Posterior cingulate gyrus (tissue), 11 donors: Measurements from ENCODE around the gene GJA1.
A peak's percentile ranks its signal among the peaks of the same experiment; 100 is the strongest.
"Not testable (repeated sequence)": the region's sequence is repeated elsewhere in the genome, so short reads cannot be mapped to it uniquely, and the experiment has no call there.

ENCODE experiments used
- DNase-seq, 10 donors: peaks; one replicate each; pipeline versions ENCODE4 v3.0.0 to v3.0.0-alpha.2; 2020 to 2021; ENCODE audit warnings: mixed read lengths in 3 of 10
- intact Hi-C: fragments of 100-400 bp; cut with DNase I; formaldehyde crosslinking; loops from one replicate; pipeline ENCODE4 v1.15.1; 2023

GJA1 gene

DNA sequence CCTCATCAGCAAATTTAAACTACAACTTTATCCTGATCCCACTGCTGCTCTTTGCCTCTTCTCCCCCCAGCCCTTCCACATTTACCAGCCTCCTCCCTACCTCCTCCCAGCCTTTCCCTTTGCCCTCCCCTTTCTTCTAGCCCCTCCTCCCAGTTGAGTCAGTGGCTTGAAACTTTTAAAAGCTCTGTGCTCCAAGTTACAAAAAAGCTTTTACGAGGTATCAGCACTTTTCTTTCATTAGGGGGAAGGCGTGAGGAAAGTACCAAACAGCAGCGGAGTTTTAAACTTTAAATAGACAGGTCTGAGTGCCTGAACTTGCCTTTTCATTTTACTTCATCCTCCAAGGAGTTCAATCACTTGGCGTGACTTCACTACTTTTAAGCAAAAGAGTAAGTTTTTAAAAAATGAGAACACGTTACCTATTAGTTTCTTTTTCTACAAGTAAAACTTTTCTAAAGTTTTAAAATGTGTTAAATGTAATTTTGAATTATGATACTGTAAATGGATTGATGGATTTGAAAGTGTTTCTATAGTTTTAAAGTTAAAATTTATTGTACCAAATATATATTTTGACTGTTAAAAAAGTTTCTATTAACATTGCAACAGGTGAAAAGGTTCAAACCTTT lies at the start of gene GJA1:
Gene GJA1 (plus strand): TSS at position 203 of the 626 bp plus-strand sequence. CDS start 11,202 bp downstream, outside the sequence.
- no peak for DNase-seq
- intact Hi-C loops = loop anchor here (10.0 kb wide), 1 partner anchor 939 kb away; no protein-coding TSS in a partner anchor

DNA sequence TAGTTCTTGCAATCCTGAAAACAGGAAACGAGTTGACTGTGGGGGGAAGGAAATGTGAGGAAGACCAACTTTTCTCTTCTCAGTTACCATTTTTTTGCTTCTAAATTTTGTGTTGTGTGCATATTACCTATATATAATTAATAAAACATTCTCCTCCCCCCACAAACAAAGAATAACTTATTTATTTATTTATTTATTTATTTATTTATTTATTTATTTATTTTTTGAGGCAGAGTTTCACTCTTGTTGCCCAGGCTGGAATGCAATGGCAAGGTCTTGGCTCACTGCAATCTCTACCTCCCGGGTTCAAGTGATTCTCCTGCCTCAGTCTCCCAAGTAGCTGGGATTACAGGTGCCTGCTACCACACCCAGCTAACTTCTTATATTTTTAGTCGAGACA lies 48.9 kb upstream of the GJA1 start:
- DNase-seq, intact Hi-C loops: not testable (repeated sequence)

DNA sequence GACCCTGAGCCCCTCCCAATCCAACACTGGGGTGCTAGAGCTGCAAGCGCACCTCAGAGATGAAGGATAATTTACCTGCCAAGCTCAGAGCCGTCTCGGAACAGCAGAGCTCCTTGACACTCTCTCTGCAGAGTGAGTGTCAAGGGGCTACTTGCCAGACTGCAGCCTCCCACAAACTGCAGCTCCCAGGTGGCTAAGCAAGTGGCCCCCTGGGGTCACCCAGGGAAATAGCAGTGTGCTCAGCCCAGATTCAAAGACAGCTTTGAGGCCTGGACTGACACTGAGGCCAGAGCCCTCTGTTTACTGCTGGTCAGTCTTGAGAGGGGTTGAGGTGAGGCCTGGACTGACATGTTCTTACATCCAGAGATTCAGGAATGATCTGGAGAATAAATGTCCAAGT lies 46.0 kb upstream of the GJA1 start:
- intact Hi-C loops = no loop called here
- DNase-seq = no peak

DNA sequence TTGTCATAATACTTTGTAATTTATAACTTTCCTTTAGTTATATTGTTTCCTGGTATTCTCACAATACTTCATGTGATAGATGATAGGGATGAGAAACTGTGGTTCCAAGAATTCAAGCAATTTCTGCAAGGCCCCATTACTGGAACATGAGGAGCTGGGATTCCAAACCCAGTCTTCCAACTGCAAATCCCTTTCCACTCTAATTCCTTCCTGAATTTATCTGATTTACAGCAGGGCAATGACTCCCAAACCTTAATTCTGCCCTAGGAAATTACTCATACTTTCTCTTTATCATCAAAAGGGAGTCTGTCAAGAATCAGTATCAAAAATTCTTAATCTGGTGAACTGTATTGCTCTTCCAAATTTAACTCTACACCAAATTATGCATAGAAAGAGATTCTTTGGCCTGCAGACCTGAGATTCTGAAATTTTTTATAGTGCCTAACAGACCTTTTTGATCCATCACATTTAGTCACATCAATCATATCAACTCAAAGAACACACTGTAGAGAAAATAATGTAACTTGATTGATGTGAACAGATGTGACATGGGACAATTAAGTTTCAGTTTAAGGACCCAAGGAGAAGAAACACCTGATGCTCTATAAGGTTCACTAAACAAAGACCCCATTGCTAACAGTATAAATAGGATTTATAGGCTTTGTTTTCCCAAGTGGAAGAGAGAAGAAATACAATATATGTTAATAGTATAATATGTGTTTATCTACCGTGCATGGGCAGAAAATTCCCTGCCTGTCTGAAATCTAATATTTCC lies 41.5 kb upstream of the GJA1 start:
- intact Hi-C loops = no loop called here

DNA sequence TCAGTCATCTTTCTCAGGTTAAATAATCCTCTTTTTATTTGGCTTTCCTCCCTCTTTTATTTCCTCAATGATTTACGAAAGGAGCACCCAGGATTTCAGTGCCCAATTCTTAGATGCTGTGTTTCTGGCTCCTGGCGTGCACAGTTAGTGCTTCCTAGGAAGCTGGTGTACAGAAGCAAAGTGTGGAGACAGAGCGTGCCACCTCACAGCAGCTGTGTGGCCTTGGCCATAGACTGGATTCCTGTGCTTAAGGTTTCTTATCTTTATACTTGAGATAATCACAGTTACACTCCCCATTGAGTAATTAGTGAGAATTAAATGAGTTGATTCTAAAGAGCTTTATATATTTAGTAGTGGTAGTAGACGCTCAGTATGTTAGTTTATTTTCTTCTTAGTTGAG lies 39.7 kb upstream of the GJA1 start:
- intact Hi-C loops = no loop called here
- no peak for DNase-seq

More for the DNA sequence above, 41.5 kb upstream of the GJA1 start:
- DNase-seq = no peak

DNA sequence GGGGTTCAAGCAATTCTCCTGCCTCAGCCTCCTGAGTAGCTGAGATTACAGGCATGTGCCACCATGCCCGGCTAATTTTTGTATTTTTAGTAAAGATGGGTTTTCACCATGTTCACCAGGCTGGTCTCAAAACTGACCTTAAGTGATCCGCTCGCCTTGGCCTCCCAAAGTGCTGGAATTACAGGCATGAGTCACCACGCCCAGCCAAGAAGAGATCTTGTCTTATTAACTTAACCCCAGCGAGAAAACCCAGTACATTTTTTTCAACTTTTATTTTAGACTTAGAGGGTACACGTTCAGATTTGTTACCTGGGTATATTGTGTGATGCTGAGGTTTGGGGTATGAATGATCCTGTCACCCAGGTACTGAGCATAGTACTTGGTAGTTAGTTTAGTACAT lies 38.3 kb upstream of the GJA1 start:
- DNase-seq, intact Hi-C loops: not testable (repeated sequence)

DNA sequence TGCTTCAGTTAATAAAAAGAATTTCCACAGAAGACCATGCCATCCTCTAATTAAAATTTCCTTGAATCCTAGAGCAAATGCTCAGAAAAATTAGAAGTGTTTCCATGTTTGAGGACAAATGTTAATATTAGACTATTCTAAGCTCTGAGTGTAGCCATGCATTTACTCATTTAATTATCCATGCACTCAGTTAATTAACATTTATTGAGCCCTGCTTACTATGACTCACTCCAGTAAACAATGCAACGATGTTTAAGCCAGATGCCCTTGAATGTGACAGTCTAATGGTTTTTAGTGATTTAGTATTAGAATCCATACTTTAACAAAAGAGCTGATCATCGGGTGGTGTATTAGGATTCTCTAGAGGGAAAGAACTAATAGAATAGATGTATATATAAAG lies 37.3 kb upstream of the GJA1 start:
- DNase-seq = no peak
- intact Hi-C loops = no loop called here

DNA sequence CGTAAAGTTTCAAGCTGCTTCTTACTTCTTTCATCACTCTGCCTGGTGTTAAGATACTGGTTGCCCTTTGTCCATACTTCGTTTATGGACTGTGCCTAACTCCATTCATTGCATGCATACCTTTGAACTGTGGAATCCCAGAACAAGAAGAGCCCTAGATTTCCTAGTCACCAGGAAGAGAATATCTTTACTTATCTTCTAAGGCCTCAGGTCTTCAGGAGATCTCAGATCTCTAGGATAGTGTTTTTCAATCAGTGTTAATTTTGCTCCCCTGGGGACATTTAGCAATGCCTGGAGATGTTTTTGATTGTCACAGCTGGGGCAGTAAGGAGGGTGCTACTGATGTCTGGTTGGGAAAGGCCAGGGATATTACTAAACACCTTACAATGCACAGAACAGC lies 35.5 kb upstream of the GJA1 start:
- DNase-seq = no peak
- intact Hi-C loops = no loop called here

DNA sequence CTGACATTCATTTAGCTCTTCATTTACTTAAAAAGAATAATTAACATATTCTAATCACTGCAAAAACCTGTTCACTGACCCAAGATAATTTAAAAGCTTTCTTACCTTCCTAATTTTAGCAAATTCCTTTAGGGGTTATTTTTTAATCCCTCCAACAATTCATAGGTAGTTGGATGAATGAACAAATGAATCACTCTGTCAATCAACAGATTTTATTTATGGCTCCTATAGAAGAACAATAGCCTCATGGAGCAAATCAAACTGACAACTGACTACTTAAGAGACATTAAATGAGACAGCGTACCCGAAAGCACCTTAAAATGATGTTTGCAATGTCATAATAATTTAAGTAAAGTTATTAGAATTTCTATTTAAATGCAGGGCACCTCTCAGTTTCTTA lies 31.5 kb upstream of the GJA1 start:
- intact Hi-C loops = no loop called here
- DNase-seq = no peak

DNA sequence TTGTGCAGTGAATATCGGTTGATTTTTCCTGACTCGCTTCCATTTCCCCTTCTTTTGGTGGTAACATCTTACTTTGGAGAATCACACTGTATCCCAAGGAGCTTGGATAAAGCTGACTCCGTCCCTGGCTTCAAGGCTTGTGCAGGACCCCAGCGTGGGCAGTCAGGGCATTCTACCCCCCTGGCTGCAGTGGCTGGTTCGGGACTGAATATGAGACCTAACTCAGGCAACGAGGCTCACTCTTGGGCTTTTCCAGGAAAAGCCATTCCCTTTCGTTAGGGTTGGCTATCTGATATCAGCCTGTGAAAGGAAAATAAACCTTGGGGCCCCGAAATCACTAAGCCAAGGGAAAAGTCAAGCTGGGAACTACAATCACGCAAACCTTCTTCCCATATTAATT lies 30.1 kb upstream of the GJA1 start:
- intact Hi-C loops = no loop called here
- DNase-seq = peak in 1 of 10 donors; percentile 26

DNA sequence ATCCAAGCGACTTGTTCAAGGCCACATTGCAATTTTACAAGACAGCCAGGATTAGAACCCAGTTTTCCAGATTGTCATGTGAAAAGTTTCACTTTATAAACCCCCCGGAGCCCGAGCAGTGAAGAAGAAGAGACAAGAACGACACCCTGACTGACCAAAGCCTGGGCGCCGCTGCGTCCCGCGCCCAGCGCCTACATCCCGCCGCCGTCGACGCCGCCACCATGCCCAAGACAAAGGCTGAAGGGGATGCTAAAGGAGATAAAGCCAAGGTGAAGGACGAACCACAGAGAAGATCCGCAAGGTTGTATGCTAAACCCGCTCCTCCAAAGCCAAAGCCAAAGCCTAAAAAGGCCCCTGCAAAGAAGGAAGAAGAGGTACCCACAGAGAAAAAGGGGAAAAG lies 27.1 kb upstream of the GJA1 start:
- intact Hi-C loops = no loop called here

DNA sequence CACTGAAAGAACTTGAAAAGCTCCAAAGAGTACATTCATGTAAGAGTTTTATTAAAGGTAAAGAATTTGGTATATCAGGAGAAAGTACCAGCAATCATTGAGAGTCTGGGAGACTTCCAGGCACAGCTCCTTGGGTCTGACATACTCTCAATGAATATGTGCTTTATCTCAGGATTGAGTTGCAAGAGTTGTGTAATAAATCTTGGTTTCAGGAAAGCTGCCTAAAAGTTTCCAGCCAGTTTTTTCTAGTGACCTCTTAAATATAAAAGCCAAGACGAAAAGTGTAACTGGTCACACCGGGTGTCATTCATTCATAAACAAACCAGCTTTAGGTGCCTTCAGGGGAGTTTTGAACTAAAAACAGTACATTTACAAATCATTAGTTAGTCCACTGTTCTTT lies 21.6 kb upstream of the GJA1 start:
- DNase-seq = no peak
- intact Hi-C loops = no loop called here

More for the DNA sequence above, 27.1 kb upstream of the GJA1 start:
- DNase-seq = no peak

DNA sequence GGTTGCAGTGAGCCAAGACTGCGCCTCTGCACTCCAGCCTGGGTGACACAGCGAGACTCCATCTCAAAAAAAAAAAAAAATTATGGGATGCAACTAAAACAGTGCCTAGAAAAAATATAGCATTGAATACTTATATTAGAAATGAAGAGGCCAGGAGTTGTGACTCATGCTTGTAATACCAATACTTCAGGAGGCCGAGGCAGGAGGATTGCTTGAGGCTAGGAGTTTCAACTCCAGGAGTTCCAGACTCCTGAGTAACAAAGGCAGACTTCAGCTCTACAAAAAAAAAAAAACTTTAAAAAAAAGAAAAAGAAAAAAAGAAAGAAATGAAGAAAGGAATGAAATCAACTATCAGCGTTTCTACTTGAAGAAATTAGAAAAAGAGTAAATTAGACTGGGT lies 17.1 kb upstream of the GJA1 start:
- DNase-seq = no peak

DNA sequence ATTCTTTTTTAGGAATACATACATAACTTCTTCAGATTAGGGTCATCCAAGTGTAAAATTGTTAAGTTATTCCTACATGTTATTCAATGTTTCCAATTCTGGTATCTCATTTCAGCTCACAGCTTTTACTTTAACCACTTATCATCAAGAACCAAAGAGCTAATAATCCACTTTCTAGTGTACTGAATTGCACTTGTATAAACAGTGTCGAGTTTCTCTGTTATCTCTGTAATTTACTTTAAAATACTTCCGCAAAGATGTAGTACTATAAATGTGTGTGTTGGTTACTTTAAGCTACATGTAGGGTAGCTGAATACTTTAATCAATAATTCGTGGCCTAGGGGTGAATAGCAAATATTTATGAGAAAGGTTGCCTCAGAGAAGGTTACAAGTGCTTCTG lies 8.8 kb upstream of the GJA1 start:
- intact Hi-C loops = no loop called here
- no peak for DNase-seq

More for the DNA sequence above, 17.1 kb upstream of the GJA1 start:
- intact Hi-C loops = no loop called here

DNA sequence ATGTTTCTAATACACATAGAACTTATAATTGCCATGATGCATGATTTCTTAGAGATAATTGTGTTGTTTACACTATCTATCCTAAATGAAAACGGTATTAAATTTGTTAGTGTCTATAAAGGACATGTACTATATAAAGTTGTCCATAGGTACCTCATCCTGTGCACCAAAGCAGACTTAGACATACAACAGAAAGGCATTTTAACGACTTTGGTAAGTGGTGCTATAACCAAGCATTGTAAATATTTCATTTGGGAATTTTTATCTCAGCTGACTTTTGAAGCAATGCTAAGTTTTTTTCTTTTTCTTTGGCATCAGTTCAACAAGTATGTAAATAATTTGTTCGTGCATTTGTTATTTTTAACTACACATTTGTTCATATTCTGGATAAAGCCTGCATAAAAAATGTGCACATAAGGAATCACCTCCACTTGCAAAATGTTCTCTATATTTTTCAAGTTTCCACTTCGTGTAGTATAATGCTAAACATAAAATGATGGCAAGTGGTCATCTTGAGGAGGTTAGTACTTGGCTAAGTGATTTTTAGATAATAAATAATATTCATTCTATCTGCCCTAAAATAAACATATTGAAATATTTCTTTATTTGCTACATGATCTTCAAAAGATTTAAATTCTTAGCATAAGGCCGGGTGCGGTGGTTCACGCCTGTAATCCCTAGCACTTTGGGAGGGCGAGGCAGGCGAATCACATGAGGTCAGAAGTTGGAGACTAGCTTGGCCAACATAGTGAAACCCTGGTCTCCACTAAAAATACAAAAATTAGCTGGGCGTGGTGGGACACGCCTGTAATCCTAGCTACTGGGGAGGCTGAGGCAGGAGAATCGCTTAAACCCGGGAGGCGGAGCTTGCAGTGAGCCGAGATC lies 6.3 kb upstream of the GJA1 start:
- no peak for DNase-seq
- intact Hi-C loops = no loop called here

DNA sequence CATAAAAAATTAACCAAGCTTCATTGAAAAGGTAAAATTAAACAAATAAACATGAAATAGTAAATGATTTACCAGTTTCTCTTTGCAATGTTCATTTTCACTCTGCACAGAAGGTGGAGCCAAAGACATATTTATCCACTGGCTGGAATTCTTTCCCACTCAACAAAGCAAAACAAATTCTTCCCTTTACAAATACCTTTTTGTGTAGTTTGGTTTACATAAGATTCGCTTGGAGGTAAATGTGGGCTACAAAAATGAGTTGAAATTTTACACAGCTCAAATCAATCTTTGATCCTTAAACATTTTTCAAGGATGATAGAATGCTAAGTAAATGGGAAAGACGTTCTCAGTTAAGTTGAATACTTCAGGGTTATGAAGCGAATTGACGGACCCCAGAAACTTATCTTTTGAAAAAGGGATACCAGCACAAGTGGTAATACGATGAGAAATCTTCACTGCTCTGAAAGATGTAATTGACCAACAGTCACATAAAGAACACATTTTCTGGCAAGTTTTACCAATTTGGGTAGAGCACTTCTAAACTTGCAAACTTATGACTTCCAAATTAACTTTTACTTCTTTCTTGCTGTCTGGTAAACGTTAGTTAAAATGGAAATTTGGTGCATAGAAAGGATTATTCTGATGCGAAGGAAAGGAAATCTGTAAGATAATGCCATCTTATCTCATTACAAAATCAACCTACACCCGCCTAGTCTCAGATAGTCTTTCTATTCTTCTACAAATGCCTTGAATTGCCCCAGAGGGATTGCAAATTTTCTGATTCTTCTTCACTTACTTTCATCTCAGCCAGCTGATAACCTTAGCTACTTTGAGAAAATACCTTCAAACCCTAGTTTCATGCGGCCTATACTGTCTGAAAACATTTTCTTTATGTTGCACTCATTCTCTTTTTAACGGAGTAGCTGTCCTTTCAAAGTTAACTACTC lies 4.7 kb upstream of the GJA1 start:
- intact Hi-C loops = loop anchor here (2.0 to 10.0 kb wide), 5 partner anchors 417 to 944 kb away; no protein-coding TSS in a partner anchor
- no peak for DNase-seq

DNA sequence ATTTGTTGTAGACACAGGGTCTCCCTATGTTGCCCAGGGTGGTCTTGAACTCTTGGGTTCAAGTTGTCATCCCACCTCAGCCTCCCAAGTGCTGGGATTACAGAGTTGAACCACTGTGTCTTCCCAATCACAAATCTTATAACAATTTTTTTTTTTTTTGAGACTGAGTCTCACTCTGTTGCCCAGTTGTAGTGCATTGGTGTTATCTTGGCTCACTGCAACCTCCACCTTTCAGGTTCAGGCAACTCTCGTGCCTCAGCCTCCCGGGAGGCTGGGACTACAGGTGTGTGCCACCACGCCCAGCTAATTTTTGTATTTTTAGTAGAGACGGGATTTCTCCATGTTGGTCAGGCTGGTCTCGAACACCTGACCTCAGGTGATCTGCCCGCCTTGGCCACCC lies 3.7 kb upstream of the GJA1 start:
- intact Hi-C loops = loop anchor here (2.0 to 10.0 kb wide), 5 partner anchors 416 to 943 kb away; no protein-coding TSS in a partner anchor
- not testable (repeated sequence) for DNase-seq

DNA sequence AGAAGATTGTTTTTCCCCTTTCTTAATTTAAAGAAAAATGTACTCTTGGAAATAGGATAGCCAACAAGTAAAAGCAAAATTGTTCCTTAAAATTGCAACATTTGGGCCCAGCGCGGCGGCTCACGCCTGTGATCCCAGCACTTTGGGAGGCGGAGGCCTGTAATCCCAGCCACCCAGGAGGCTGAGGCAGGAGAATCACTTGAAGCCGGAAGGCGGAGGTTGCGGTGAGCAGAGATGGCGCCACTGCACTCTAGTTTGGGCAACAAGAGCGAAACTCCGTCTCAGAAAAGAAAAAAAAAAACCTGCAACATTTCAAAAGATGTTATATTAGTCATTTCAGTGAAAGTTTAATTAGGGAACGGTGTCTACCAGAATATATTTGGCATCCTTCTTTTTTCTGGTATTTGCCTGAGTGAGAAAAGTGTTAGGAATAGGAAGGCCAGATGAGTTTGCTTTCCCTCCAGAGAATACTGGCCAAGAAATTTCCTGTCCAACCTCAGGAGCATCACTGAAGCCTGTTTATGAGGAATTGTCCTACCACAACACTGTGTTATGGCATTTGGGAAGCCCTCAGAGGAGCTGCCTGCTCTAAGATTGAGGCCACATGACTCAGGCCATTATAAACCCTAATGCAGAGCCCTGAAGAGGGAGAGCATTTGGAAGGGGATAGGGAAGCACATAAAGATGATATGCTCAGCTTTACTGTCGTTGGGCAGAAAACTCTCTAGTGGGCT lies 1.2 kb upstream of the GJA1 start:
- intact Hi-C loops = loop anchor here (5.0 to 10.0 kb wide), 4 partner anchors 413 to 941 kb away; no protein-coding TSS in a partner anchor
- DNase-seq = peak in 1 of 10 donors; percentile 66

DNA sequence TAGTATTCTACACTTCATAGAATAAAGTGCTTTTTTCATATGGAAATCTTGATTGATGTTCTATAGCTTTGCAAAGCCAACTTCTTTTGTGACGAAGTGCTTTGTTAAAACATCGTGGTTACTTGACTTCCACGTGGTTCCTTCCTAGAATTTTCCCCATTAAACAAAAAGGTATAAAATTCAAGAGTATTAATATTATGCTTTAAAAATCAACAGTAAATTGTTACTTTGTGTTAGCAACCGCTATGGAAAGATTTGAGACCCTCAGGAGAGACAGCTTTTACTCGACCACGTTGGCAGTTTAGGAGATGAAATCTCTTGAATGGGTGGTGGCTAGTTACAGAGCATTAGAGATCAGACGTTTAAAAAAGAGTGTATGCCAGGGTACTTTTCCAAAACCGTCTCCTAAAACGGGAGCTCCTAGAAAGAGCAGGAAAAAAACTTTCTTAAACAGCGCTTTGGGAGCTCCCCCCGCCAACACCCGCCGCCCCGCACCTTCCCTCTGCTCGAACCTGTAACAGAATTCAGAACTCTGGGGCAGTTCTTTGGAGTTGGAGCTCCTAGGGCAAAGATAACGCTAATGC lies 920 bp downstream of the GJA1 start:
- intact Hi-C loops = loop anchor here (10.0 kb wide), 1 partner anchor 938 kb away; no protein-coding TSS in a partner anchor

More for the DNA sequence above, 920 bp downstream of the GJA1 start:
- DNase-seq = no peak
